22Rv1 (cell line): Measurements from ENCODE around the gene SCFD2.
"Not testable (repeated sequence)": the region's sequence is repeated elsewhere in the genome, so short reads cannot be mapped to it uniquely, and the experiment has no call there.

Source experiments
- H3K27ac ChIP-seq: fragments of 450-650 bp; 2 replicates; pipeline ENCODE4 v1.5.1; 2017
- CTCF ChIP-seq: fragments of 450-650 bp; IDR thresholded peaks from 2 replicates; pipeline ENCODE4 v1.5.1; 2017; ENCODE audit warnings: mild to moderate bottlenecking
- ZFX ChIP-seq: fragments of 450-650 bp; IDR thresholded peaks from 2 replicates; pipeline ENCODE4 v1.6.1; 2017; ENCODE audit warnings: antibody characterized with exemption, borderline replicate concordance

Gene SCFD2

DNA sequence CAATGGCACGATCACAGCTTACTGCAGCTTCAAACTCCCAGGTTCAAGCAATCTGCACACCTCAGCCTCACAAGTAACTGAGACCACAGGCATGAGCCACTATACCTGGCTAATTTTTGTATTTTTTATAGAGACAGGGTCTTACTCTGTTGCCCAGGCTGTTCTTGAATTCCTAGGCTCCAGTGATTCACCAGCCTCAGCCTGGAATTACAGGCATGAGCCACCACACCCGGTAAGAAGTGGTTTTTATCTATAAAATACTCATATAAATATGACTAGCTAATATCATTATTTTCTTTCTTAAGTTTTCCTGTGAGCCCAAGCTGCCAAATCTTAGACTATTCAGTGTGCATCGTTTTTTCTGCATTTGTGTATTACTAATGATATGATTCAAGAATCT, 4.4 kb downstream of the SCFD2 start:
- TF ChIP-seq CTCF (no peak), ZFX (no peak)
- no peak overlapping the region for H3K27ac ChIP-seq

DNA sequence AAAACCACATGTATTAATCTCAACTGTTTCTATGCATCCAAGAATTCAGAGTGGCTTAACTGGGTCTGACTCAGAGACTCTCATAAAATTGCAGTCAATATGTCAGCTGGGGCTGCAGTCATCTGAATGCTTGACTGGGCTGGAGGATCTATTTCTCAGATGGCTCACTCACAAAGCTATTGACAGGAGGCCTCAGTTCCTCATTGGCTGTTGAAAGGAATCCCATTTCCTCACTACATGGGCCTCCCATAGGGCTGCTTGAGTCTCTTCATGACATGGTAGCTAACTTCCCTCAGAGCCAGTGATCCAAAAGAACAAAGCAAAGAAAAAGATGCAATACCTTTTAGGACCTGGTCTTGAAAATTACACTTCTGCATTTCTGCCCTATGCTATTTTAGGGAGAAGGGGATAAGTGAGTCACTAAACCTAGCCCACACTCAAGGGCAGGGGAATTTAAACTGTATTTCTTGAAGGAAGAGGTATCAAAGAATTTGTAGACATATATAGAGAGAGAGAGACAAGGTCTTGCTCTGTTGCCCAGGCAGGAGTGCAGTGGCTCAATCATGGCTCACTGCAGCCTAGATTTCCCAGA, 9.8 kb downstream of the SCFD2 start:
- no peak for TF ChIP-seq ZFX
- no peak for TF ChIP-seq CTCF
- no peak overlapping the region for H3K27ac ChIP-seq

- no peak overlapping the region for H3K27ac ChIP-seq
- TF ChIP-seq ZFX: no peak
- TF ChIP-seq CTCF: no peak
Measured at GRCh38 chr4:53354012-53354722, 11.7 kb downstream of the SCFD2 start.

- TF ChIP-seq CTCF (no peak), ZFX (no peak)
- H3K27ac ChIP-seq: no peak overlapping the region
Measured at GRCh38 chr4:53349091-53349491, 16.8 kb downstream of the SCFD2 start.

GRCh38 chr4:53348046-53348445, 17.8 kb downstream of the SCFD2 start:
- no peak overlapping the region for H3K27ac ChIP-seq
- TF ChIP-seq ZFX (no peak), CTCF (no peak)

DNA sequence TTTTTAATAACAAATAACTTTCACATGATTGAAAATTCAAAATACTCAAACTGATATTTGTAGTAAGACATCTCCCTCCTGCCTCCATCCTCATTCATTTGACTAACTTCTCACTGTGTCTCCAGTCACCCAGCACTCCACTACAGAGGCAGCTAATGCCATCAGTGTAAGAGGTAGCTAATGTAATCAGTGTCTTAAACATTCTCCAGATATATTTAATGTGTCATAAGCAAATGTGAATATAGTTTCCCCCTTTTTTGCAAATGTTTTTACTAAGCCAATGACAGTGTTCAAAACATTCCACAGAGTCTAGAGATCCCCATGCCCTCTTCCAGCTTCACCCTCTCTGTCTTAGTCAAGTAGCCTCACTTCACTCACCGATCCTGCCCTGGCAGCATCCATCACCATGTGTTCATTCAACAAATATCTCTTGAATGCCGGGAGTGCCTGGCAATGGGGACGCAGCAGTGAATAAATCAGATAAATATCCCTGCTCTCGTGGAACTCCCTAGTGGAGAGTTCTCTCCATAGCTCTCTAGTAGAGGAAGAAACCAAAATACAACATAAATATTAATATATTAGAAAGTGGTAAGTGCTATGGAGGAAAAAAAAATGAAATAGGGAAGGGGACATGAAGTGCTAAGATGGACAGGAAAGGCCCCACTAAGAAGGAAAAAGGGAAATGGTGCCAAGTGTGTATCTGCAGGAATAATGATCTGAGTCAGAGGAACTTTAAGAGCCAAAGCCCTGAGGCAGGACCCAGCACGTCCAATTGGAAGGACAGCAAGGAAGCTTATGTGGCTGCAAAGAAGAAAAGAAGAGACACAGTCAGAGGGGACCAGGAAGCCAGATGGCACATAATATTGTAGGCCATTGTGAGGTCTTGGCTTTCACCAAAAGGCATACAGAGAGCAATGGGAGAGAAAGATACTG, 18.7 kb downstream of the SCFD2 start:
- TF ChIP-seq CTCF: no peak
- TF ChIP-seq ZFX: no peak
- H3K27ac ChIP-seq: no peak overlapping the region

DNA sequence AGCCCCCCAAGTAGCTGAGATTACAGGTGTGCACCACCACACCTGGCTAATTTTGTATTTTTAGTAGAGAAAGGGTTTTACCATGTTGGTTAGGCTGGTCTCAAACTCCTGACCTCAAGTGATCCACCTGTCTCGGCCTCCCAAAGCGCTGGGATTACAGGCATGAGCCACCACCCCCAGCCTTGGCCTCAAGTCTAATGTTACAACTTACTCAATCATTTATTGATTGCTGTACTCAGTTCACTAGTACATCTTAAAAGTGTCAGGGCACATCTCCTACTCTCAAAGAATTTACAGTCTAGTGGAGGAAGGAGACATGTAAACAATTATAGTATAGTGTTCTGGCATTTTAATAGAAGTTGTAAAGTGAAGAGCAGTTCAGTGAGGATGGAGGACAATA, 19.5 kb downstream of the SCFD2 start:
- not testable (repeated sequence) for H3K27ac ChIP-seq

DNA sequence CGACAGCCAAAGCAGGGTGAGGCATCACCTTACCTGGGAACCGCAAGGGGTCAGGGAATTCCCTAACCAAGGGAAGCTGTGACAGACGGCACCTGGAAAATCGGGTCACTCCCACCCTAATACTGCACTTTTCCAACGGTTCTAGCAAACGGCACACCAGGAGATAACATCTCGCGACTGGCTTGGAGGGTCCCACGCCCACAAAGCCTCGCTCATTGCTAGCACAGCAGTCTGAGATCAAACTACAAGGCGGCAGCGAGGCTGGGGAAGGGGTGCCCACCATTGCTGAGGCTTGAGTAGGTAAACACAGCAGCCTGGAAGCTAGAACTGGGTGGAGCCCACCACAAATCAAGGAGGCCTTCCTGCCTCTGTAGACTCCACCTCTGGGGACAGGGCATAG, 25.7 kb downstream of the SCFD2 start:
- H3K27ac ChIP-seq: not testable (repeated sequence)

DNA sequence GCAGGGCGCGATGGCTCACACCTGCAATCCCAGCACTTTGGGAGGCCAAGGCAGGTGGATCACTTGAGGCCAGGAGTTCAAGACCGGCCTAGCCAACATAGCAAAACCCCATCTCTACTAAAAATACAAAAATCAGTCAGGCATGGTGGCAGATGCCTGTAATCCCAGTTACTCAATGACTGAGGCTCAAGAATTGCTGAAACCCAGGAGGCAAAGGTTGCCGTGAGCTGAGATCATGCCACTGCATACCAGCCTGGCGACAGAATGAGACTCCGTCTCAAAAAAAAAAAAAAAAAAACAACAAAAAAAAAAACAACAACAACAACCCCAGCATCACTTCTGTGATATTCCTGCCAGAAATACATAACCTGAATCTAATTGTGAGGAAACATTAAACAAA, 30.9 kb downstream of the SCFD2 start:
- not testable (repeated sequence) for H3K27ac ChIP-seq
